ENCODE data around the gene MCTP1. TPM values are rescaled to one million over a fixed set of nuclear protein-coding genes. Genes with fewer than 3 reads are reported as not detected.

The MCTP1 gene
- total and polyA plus RNA-seq, 10 of the 15 experiments (the other 5 are each of a cell fraction or from before 2014, with no cell fraction given): 12.6 to 45.9 (median 18.8) TPM

- no peak for FAIRE-seq
Measured at GRCh38 chr5:94853120-94853519, 431.8 kb downstream of the MCTP1 start.

More at GRCh38 chr5:94853120-94853519, 431.8 kb downstream of the MCTP1 start:
- intact Hi-C loops (cut with micrococcal nuclease; ENCODE audit: unreplicated experiment): loop anchor here (5.0 kb wide), 2 partner anchors 151 to 236 kb away; partner anchors contain the start of genes KIAA0825 and SLF1
- Histone ChIP-seq H3K27ac (ENCODE audit: control insufficient read depth, insufficient read depth) (no peak overlapping the region), H3K9ac (ENCODE audit: control insufficient read depth, insufficient read depth, low read length) (no peak overlapping the region), H3K36me3 (ENCODE audit: control insufficient read depth in 2 of 2, insufficient read depth in 2 of 2, low read length in 1 of 2) (no peaks in the 10 kb centered on the region), H3K79me2 (ENCODE audit: control insufficient read depth, insufficient read depth, low read length) (no peaks in the 10 kb centered on the region), H2AFZ (ENCODE audit: control insufficient read depth, low read depth, low read length) (no peak overlapping the region), H3K4me2 (ENCODE audit: control insufficient read depth, insufficient read depth) (no peak overlapping the region), H3K4me3 (no peak overlapping the region), H4K20me1 (ENCODE audit: control insufficient read depth, insufficient read depth) (no peaks in the 10 kb centered on the region), H3K4me1 (ENCODE audit: control insufficient read depth, insufficient read depth, low read length) (no peaks in the 10 kb centered on the region), H3K27me3 (replicated peaks in 1 of 2; ENCODE audit: control insufficient read depth in 2 of 2, insufficient read depth in 2 of 2, low read length in 1 of 2) (no peaks in the 10 kb centered on the region), H3K9me3 (replicated peaks; ENCODE audit: control insufficient read depth, insufficient read depth, low read length) (no peaks in the 10 kb centered on the region)
- CTCF ChIA-PET: interaction anchor here (1.1 to 1.7 kb wide), 3 partner anchors 56 to 329 kb away, joined by 3 to 7 read pairs (median 3); no protein-coding TSS in a partner anchor
- BruUV-seq (replicated peaks): no TSS peak
- in situ Hi-C loops (cut with MboI): no loop called here
- ATAC-seq (no peak), DNase-seq (ENCODE audit: low read depth, low spot score) (no peak)
- POLR2A ChIA-PET: no interaction called here
- RAD21 ChIA-PET (ENCODE audit: unreplicated experiment): no interaction called here
- TF ChIP-seq ZBED1 (IDR thresholded peaks at IDR 0.05; ENCODE audit: borderline replicate concordance) (no peak), MXI1 (IDR thresholded peaks at IDR 0.05; ENCODE audit: low read depth, low read length) (no peak), SIX5 (IDR thresholded peaks at IDR 0.05; ENCODE audit: low read depth, low read length, severe bottlenecking) (no peak), CHD1 (IDR thresholded peaks at IDR 0.05; ENCODE audit: low read depth, low read length) (no peak), ZBTB11 (CRISPR knock-in tag; IDR thresholded peaks at IDR 0.05) (no peak), YY1 (IDR thresholded peaks at IDR 0.05; ENCODE audit: low read depth, low read length) (no peak), ZZZ3 (IDR thresholded peaks at IDR 0.05; ENCODE audit: control insufficient read depth, insufficient read length, low read depth) (no peak), SREBF2 (IDR thresholded peaks at IDR 0.05; ENCODE audit: low read length) (no peak), SMARCA5 (IDR thresholded peaks at IDR 0.05) (no peak), WRNIP1 (IDR thresholded peaks at IDR 0.05; ENCODE audit: borderline replicate concordance, low read depth, low read length) (no peak), NR2C1 (IDR thresholded peaks at IDR 0.05) (no peak), HDGF (IDR thresholded peaks at IDR 0.05) (no peak), ZNF274 (IDR thresholded peaks at IDR 0.05; ENCODE audit: insufficient read depth, insufficient read length) (no peak), PRDM15 (CRISPR knock-in tag; IDR thresholded peaks at IDR 0.05) (no peak), FOS (IDR thresholded peaks at IDR 0.05; ENCODE audit: borderline replicate concordance, extremely low read depth, insufficient read length) (no peak), ZNF24 (IDR thresholded peaks at IDR 0.05) (no peak), NBN (IDR thresholded peaks at IDR 0.05) (no peak)
- SMC1A ChIA-PET (ENCODE audit: uncharacterized antibody, unreplicated experiment): interaction anchor here (1.4 to 1.5 kb wide), 2 partner anchors 115 to 329 kb away, joined by 3 to 4 read pairs; no protein-coding TSS in a partner anchor
- WGBS (ENCODE audit: insufficient coverage, insufficient replicate concordance, low lambda C conversion rate, missing lambda C conversion rate): 73% methylated on average over 2 of the region's 2 CpGs

All from GM12878 (cell line).